BLaER1 treated with 17β-estradiol and CSF1 and Interleukin-3, amounts not matched to agents 10 nM and 100 nM (cell line): ENCODE measurements around the gene AGRN.
"Not testable (repeated sequence)": the region's sequence is repeated elsewhere in the genome, so short reads cannot be mapped to it uniquely, and the experiment has no call there.

Experiments
- H3K27ac ChIP-seq, 11 experiments: shearing (Covaris generic); formaldehyde crosslinking; 2 replicates each; pipeline ENCODE4 v1.8.1; 2022
- H3K27me3 ChIP-seq, 11 experiments: shearing (Covaris generic); formaldehyde crosslinking; 2 replicates each; pipeline ENCODE4 v1.8.1; 2022
- H3K36me3 ChIP-seq, 11 experiments: shearing (Covaris generic); formaldehyde crosslinking; 2 replicates each; pipeline ENCODE4 v1.8.1; 2022
- H3K4me1 ChIP-seq, 10 experiments: shearing (Covaris generic); formaldehyde crosslinking; 2 replicates each; pipeline ENCODE4 v1.8.1; 2022
- H3K4me2 ChIP-seq, 11 experiments: shearing (Covaris generic); formaldehyde crosslinking; 2 replicates each; pipeline ENCODE4 v1.8.1; 2022
- H3K4me3 ChIP-seq, 10 experiments: shearing (Covaris generic); formaldehyde crosslinking; 2 replicates each; pipeline ENCODE4 v1.8.1; 2022
- H3K9ac ChIP-seq, 11 experiments: shearing (Covaris generic); formaldehyde crosslinking; 2 replicates each; pipeline ENCODE4 v1.8.1; 2022
- H3K9me3 ChIP-seq, 11 experiments: shearing (Covaris generic); formaldehyde crosslinking; replicated peaks in 1 of 11; 2 replicates each; pipeline ENCODE4 v1.8.1; 2022
- H4K20me1 ChIP-seq, 11 experiments: shearing (Covaris generic); formaldehyde crosslinking; 2 replicates each; pipeline ENCODE4 v1.8.1; 2022
- Cebpa-rat ChIP-seq, 11 experiments: shearing (Covaris generic); IDR thresholded peaks; 2 replicates each; pipeline ENCODE4 v1.8.1; 2022

AGRN gene

GRCh38 chr1:1090424-1091343, 70.8 kb downstream of the AGRN start:
- peak overlapping the region in 9 of 11 experiments; percentile 18 to 65 (median 36); a peak in 14 of 22 replicates for H3K9ac ChIP-seq
- no peaks in the 10 kb centered on the region for H3K36me3 ChIP-seq
- no peaks in the 10 kb centered on the region for H3K9me3 ChIP-seq
- peak overlapping the region in 5 of 11 experiments; percentile 5 to 60 (median 40); a peak in 8 of 22 replicates for H3K27ac ChIP-seq
- H3K4me3 ChIP-seq, result peak overlapping the region in 3 of 10 experiments; percentile 22 to 47 (median 26); a peak in 4 of 20 replicates
- peaks cover 47 to 83% (median 79%) of the 10 kb centered on the region in 10 experiments for H3K4me1 ChIP-seq
- peaks cover 0 to 21% (median 0%) of the 10 kb centered on the region in 11 experiments; a peak in 5 of 22 replicates for H3K27me3 ChIP-seq
- peaks cover 0 to 77% (median 49%) of the 10 kb centered on the region in 11 experiments; a peak in 18 of 22 replicates for H4K20me1 ChIP-seq
- H3K4me2 ChIP-seq, result peak overlapping the region; percentile 59 to 96 (median 86)
- TF ChIP-seq Cebpa-rat (IDR thresholded peaks at IDR 0.05), result no peak

GRCh38 chr1:1091344-1092148, 71.6 kb downstream of the AGRN start:
- peaks cover 0 to 68% (median 46%) of the 10 kb centered on the region in 11 experiments; a peak in 18 of 22 replicates for H4K20me1 ChIP-seq
- H3K9me3 ChIP-seq, result no peaks in the 10 kb centered on the region

GRCh38 chr1:1092149-1092855, 72.4 kb downstream of the AGRN start:
- peaks cover 34 to 67% (median 63%) of the 10 kb centered on the region in 10 experiments for H3K4me1 ChIP-seq
- peaks cover 0 to 63% (median 49%) of the 10 kb centered on the region in 11 experiments; a peak in 18 of 22 replicates for H4K20me1 ChIP-seq
- TF ChIP-seq Cebpa-rat (IDR thresholded peaks at IDR 0.05), result no peak
- peak overlapping the region; percentile 23 to 96 (median 76); a peak in 21 of 22 replicates for H3K4me2 ChIP-seq
- H3K27me3 ChIP-seq, result peaks cover 0 to 8% (median 0%) of the 10 kb centered on the region in 11 experiments; a peak in 2 of 22 replicates
- H3K36me3 ChIP-seq, result no peaks in the 10 kb centered on the region
- peak overlapping the region in 7 of 11 experiments; percentile 3 to 49 (median 34); a peak in 7 of 22 replicates for H3K9ac ChIP-seq
- H3K27ac ChIP-seq, result peak overlapping the region in 2 of 11 experiments; percentile 18 to 25; a peak in 3 of 22 replicates
- H3K4me3 ChIP-seq, result no peak overlapping the region
- no peaks in the 10 kb centered on the region for H3K9me3 ChIP-seq

More at GRCh38 chr1:1091344-1092148, 71.6 kb downstream of the AGRN start:
- Histone ChIP-seq H3K9ac (peak overlapping the region in 3 of 11 experiments; percentile 46 to 65 (median 54); a peak in 4 of 22 replicates), H3K36me3 (no peaks in the 10 kb centered on the region), H3K4me3 (no peak overlapping the region), H3K27me3 (peaks cover 0 to 15% (median 0%) of the 10 kb centered on the region in 11 experiments; a peak in 2 of 22 replicates), H3K4me2 (peak overlapping the region; percentile 59 to 96 (median 88); a peak in 20 of 22 replicates), H3K4me1 (peaks cover 39 to 75% (median 71%) of the 10 kb centered on the region in 10 experiments), H3K27ac (peak overlapping the region in 4 of 11 experiments; percentile 34 to 60 (median 44); a peak in 4 of 22 replicates)
- no peak for TF ChIP-seq Cebpa-rat (IDR thresholded peaks at IDR 0.05)

- Histone ChIP-seq H3K4me2 (peak overlapping the region; percentile 23 to 96 (median 76); a peak in 20 of 22 replicates), H3K4me1 (peaks cover 29 to 65% (median 59%) of the 10 kb centered on the region in 10 experiments), H3K4me3 (no peak overlapping the region), H3K27ac (no peak overlapping the region; a peak in 1 of 22 replicates), H3K9me3 (0 out of 22 replicates have a peak, but pooled peaks cover 0 to under 1% (median 0%) of the 10 kb centered on the region in 11 experiments), H3K36me3 (0 out of 22 replicates have a peak, but pooled peaks cover 0 to under 1% (median 0%) of the 10 kb centered on the region in 11 experiments), H3K9ac (peak overlapping the region in 4 of 11 experiments; percentile 21 to 46 (median 36); a peak in 4 of 22 replicates), H3K27me3 (0 out of 22 replicates have a peak, but pooled peaks cover 0 to 4% (median 0%) of the 10 kb centered on the region in 11 experiments), H4K20me1 (peaks cover 0 to 63% (median 49%) of the 10 kb centered on the region in 11 experiments; a peak in 18 of 22 replicates)
- no peak for TF ChIP-seq Cebpa-rat (IDR thresholded peaks at IDR 0.05)
Measured at GRCh38 chr1:1092894-1093609, 73.1 kb downstream of the AGRN start.

GRCh38 chr1:1093610-1093943, 73.7 kb downstream of the AGRN start:
- Histone ChIP-seq H3K4me3 (no peak overlapping the region), H3K36me3 (peaks cover 0 to 5% (median 0%) of the 10 kb centered on the region in 11 experiments; a peak in 2 of 22 replicates), H3K9ac (0 out of 22 replicates have a peak overlapping the region, but pooled peaks of 1 of the 11 experiments have one; percentile 46), H3K4me1 (peaks cover 29 to 66% (median 56%) of the 10 kb centered on the region in 10 experiments), H3K4me2 (peak overlapping the region; percentile 23 to 96 (median 76); a peak in 20 of 22 replicates), H3K27me3 (0 out of 22 replicates have a peak, but pooled peaks cover 0 to 4% (median 0%) of the 10 kb centered on the region in 11 experiments), H4K20me1 (peaks cover 0 to 62% (median 49%) of the 10 kb centered on the region in 11 experiments; a peak in 18 of 22 replicates), H3K27ac (no peak overlapping the region), H3K9me3 (peaks cover 0 to 6% (median 0%) of the 10 kb centered on the region in 11 experiments; a peak in 6 of 22 replicates)
- no peak for TF ChIP-seq Cebpa-rat (IDR thresholded peaks at IDR 0.05)

GRCh38 chr1:1094981-1095380, 75.1 kb downstream of the AGRN start:
- H3K9ac ChIP-seq, result no peak overlapping the region
- no peak for TF ChIP-seq Cebpa-rat (IDR thresholded peaks at IDR 0.05)
- no peak overlapping the region for H3K27ac ChIP-seq

GRCh38 chr1:1096136-1096535, 76.2 kb downstream of the AGRN start:
- not testable (repeated sequence) for H3K27me3 ChIP-seq, H3K4me3 ChIP-seq, H3K4me2 ChIP-seq, H3K9ac ChIP-seq, H3K27ac ChIP-seq
- Histone ChIP-seq H3K4me1 (peaks cover 12 to 41% (median 31%) of the 10 kb centered on the region in 10 experiments), H4K20me1 (peaks cover 0 to 37% (median 25%) of the 10 kb centered on the region in 11 experiments; a peak in 17 of 22 replicates), H3K9me3 (peaks cover 16 to 31% (median 24%) of the 10 kb centered on the region in 11 experiments), H3K36me3 (peaks cover 0 to 27% (median 21%) of the 10 kb centered on the region in 11 experiments; a peak in 20 of 22 replicates)

More at GRCh38 chr1:1094981-1095380, 75.1 kb downstream of the AGRN start:
- no peak overlapping the region for H3K4me3 ChIP-seq
- H3K9me3 ChIP-seq, result peaks cover 6 to 20% (median 12%) of the 10 kb centered on the region in 11 experiments
- no peak overlapping the region for H3K4me2 ChIP-seq
- H3K4me1 ChIP-seq, result peaks cover 24 to 52% (median 42%) of the 10 kb centered on the region in 10 experiments
- H4K20me1 ChIP-seq, result peaks cover 0 to 49% (median 37%) of the 10 kb centered on the region in 11 experiments; a peak in 18 of 22 replicates
- H3K36me3 ChIP-seq, result peaks cover 0 to 15% (median 10%) of the 10 kb centered on the region in 11 experiments; a peak in 15 of 22 replicates
- 0 out of 22 replicates have a peak, but pooled peaks cover 0 to 2% (median 0%) of the 10 kb centered on the region in 11 experiments for H3K27me3 ChIP-seq
